Epithelial cell of esophagus (primary cell): ENCODE measurements around the gene EFCAB3.
"Not testable (repeated sequence)": the region's sequence is repeated elsewhere in the genome, so short reads cannot be mapped to it uniquely, and the experiment has no call there.

ENCODE experiments used
- DNase-seq: peaks from one replicate; pipeline ENCODE4 v3.0.0; 2010; ENCODE audit warnings: low read depth
- H3K4me3 ChIP-seq: 2 replicates; pipeline ENCODE4 v1.5.1; 2011; ENCODE audit warnings: mild to moderate bottlenecking, low read length, control low read depth
- TF ChIP-seq, protein P1 (sequence below): IDR thresholded peaks from 2 replicates; pipeline ENCODE4 v1.5.1; 2011; ENCODE audit warnings: low read depth, mild to moderate bottlenecking, low read length, control low read depth, inconsistent platforms; ENCODE audit not compliant: insufficient read depth; ENCODE audit errors: missing control alignments

The EFCAB3 gene

DNA sequence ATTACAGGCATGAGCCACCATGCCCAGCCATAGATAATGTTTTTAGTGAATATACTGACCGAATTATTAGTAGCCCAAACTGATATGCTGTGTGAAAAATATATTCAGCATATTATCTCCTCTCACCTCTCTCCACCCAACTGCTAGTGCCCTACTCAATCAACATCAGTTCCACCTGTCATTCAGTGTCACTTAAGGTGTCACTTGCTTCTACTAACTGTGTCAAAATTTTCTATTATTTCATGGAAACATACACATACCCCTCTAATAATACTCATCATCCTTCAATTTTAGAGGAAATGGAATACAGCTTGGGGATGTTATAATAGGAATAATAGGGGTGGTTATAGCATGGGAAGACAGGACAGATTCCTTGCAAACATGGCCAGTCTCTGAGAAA lies 12.6 kb downstream of the EFCAB3 start:
- no peak for DNase-seq
- H3K4me3 ChIP-seq = no peak overlapping the region
- TF ChIP-seq, protein P1, sequence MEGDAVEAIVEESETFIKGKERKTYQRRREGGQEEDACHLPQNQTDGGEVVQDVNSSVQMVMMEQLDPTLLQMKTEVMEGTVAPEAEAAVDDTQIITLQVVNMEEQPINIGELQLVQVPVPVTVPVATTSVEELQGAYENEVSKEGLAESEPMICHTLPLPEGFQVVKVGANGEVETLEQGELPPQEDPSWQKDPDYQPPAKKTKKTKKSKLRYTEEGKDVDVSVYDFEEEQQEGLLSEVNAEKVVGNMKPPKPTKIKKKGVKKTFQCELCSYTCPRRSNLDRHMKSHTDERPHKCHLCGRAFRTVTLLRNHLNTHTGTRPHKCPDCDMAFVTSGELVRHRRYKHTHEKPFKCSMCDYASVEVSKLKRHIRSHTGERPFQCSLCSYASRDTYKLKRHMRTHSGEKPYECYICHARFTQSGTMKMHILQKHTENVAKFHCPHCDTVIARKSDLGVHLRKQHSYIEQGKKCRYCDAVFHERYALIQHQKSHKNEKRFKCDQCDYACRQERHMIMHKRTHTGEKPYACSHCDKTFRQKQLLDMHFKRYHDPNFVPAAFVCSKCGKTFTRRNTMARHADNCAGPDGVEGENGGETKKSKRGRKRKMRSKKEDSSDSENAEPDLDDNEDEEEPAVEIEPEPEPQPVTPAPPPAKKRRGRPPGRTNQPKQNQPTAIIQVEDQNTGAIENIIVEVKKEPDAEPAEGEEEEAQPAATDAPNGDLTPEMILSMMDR = no peak

DNA sequence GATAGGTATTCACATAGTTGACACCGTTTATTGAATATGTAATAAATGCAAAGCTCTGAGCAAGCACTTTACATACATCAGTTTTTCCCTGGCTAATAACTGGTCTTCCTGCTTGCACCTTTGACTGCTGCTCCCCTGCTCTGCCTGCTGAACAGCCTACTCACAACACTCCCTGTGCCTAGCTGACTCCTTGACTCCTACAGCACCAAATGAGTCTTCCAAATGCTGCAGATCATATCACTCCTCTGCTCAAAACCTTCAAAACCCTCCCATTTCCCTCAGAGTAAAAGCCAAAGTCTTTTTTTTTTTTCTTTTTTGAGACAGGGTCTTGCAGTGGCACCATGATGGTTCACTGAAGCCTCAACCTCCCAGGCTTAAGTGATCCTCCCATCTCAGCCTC lies 18.5 kb downstream of the EFCAB3 start:
- H3K4me3 ChIP-seq = no peak overlapping the region
- TF ChIP-seq, protein P1 = no peak

DNA sequence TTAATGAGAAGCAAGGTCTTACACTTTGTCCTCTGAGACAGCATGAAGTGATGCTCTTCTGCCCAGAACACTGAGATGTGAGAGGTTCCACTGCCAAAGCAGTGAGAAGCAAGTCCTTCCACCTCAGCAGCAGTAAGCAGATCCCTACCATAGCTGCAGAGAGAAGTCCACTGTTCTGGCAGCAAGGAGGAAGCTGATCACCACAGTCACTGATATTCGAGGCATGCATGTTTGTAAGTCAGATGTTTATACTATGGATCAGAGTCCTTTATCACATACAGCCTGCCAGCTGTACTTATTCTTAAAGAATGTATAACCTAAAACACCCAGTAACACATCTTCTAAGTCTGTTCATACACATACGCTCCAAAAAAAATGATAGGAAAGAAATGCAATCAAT lies 25.1 kb downstream of the EFCAB3 start:
- DNase-seq = no peak
- no peak overlapping the region for H3K4me3 ChIP-seq
- TF ChIP-seq, protein P1 = no peak

More for the DNA sequence above, 18.5 kb downstream of the EFCAB3 start:
- DNase-seq = no peak

DNA sequence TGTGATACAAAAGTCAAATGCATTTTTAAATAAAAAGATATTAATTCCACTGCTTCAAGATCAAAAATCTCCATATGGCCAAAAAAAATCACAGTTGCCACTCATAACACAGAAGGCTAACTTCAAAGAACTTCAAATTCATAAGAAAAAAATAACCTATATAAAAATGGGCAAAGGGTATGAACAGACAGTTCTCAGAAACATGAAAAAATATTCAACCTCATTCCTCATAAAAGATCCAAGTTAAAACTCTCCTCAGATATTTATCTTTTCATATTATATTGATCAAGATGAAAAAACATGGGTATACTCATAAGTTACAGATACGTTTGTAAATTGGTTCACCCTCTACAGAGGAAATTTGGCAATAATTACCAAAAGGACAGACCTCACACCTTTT lies 32.7 kb downstream of the EFCAB3 start:
- DNase-seq, H3K4me3 ChIP-seq: not testable (repeated sequence)

DNA sequence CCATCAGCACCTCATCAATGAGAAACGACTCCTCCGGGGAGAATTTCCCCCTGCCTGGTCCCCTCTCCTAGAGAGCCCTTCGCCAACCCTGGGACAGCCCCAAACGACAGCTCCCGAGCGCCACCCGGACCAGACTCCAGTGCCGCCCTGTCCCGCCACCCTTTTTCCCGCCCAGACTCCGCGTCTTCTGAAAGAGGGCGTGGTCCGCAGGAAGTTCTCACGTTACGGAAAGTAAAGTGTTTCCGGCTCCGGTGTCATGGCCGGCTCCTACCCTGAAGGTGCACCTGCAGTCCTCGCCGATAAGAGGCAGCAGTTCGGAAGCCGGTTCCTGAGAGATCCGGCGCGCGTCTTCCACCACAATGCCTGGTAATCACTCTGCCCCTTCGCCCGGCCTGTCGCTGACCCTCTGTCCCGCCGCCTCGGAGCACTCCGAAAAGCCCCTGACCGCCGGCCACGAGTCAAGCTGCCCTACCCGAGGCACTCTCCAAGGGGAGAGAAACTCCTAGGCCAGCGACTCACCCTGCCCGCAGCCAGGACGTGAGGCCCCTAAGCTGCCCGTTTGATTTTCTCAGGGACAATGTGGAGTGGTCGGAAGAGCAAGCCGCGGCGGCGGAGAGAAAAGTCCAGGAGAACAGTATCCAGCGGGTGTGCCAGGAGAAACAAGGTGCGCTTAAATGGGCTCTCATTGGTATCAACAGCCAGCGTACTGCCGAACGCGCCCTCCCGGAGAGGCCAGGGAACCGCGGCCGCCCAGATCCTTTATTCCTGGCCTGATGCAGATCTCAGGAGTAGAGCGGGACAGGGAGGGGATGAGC lies 43.5 kb downstream of the EFCAB3 start, which contains the start of gene METTL2A:
Gene METTL2A (plus strand): TSS at position 251 of the 815 bp plus-strand sequence. CDS start 6 bp downstream, at position 257.
- peak; percentile 90 for DNase-seq
- TF ChIP-seq, protein P1 = peak; percentile 51
- H3K4me3 ChIP-seq = peak within 1 kb of the TSS; percentile 74

DNA sequence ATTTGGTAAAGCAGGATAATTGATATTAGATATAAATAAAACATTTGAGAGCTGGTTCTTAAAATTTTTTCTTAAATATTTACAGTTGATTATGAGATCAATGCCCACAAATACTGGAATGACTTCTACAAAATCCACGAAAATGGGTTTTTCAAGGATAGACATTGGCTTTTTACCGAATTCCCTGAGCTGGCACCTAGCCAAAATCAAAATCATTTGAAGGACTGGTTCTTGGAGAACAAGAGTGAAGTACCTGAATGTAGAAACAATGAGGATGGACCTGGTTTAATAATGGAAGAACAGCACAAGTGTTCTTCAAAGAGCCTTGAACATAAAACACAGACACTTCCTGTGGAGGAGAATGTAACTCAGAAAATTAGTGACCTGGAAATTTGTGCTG lies 45.9 kb downstream of the EFCAB3 start:
- not testable (repeated sequence) for H3K4me3 ChIP-seq, DNase-seq

DNA sequence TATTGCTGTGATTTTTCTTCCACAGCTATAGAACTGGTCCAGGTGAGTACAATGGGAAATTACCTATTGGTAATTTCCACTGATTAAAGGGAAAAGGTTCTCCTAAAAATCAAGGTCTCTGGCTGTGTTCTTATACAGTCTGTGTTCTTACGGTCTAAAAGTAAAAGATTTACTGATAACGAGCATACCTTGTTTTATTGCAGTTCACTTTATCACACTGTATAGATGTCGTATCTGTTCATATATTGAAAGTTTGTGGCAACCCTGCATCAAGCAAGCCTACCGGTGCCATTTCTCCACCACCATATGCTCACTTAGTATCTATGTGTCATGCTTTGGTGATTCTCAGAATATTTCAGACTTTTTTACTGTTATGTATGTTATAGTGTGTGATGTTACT lies 54.9 kb downstream of the EFCAB3 start:
- DNase-seq, H3K4me3 ChIP-seq: not testable (repeated sequence)

DNA sequence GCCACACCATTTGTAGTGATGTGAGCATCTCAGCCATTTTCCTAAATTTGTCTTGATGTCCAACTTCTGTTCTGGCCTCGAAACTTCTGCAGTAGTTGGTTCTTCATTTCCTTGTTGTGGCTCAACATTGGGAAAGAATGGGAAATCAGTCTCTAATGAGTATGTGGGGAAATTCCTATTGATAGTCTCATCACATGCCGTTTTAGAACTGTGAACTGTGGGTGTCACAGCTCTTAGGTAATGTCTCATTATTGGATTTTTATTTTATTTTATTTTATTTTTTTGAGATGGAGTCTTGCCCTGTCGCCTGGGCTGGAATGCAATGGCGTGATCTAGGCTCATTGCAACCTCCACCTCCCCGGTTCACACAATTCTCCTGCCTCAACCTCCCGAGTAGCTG lies 60.8 kb downstream of the EFCAB3 start:
- not testable (repeated sequence) for H3K4me3 ChIP-seq

DNA sequence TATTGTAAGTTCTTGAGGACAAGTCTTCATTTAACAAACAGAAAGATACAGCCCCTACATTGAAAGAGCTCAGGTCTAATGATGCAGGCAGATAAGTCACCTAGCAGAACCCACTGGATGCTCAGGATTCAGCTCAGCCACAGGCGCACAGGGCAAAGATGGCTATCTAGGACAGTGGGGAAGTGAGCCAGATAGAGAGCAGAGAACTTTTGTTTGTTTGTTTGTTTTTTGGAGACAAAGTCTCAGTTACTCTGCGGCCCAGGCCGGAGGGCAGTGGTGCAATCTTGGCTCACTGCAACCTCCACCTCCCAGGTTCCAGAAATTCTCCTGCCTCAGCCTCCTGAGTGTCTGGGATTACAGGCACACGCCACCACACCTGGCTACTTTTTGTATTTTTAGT lies 63.7 kb downstream of the EFCAB3 start:
- TF ChIP-seq, protein P1 = no peak
- H3K4me3 ChIP-seq = no peak overlapping the region
- DNase-seq = no peak

More for the DNA sequence above, 60.8 kb downstream of the EFCAB3 start:
- DNase-seq = not testable (repeated sequence)

DNA sequence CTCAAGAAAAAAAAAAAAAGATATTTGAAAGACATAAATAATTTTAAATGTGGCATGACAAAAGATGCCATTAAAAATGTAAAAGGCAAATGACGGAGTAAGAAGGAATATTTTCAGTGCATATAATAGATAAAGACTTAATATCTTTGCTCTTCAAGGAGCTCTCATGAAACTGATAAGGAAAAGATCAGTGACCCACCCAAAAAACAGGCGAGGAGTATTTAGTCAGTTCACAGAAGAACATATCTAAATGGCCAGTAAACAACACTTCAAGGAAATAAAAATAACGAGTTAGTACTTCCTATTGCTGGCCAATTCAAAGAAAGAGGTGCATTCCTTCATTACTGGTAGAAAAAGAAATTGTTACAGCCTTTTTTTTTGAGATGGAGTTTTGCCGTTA lies 65.4 kb downstream of the EFCAB3 start:
- DNase-seq, H3K4me3 ChIP-seq: not testable (repeated sequence)

DNA sequence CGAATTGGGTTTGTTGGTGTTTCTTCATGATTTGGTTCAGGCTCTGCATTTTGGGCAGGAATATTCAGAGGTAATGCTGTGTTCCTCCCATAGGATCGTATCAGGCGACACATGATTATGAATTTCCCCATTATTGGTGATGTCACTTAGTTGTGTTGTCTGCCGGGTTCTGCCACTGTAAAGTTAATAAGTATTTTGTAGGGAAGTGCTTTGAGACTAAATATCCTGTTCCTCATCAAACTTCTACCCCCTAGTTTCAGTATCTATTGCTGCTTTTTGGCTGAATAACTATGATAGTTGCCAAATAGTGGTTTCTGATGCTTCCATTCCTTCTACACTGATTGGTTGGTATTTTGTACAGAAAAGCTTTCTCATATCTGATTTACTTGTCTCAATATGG lies 71.8 kb downstream of the EFCAB3 start:
- DNase-seq, H3K4me3 ChIP-seq: not testable (repeated sequence)

DNA sequence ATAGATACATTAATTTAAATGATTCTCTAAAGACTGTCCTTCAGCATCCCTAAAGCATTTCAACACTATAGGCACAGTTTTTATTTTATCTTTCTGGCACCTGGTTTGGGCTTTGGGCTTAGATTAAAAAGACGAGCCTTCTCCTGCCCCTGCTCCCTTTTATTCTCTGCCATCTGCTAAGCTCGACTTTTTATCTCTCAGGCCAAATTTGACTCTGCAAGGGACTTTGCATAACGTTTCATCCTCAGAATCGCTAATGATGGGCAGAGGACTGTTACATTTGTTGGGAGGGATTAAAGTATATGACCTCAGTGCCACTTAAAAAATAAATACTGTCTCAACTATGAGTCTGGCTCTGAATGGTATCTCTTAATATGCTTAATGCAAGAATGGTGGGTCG lies 72.7 kb downstream of the EFCAB3 start:
- H3K4me3 ChIP-seq, DNase-seq: not testable (repeated sequence)

DNA sequence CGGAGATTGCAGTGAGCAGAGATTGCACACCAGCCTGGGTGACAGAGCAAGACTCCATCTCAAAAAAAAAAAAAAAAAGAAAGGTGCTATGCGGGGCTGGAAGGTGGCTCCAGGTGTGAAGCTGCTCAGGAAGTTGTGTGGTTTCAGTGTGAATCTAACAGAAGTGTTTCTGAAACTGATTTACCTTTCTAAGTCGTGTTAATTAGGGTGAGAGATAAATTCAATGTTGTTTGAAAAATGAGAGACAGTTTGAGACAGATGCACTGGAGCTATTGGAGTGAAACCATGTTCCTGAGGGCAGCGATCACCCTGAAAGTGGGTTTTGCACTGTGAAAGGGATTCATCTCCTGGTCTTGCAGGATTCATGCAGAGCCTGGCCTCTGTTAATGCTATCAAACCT lies 73.3 kb downstream of the EFCAB3 start:
- not testable (repeated sequence) for DNase-seq, H3K4me3 ChIP-seq
